22Rv1 (cell line): ENCODE measurements around the gene TRIM15.

Source experiments
- ZFX ChIP-seq: fragments of 450-650 bp; IDR thresholded peaks from 2 replicates; pipeline ENCODE4 v1.6.1; 2017; ENCODE audit warnings: antibody characterized with exemption, borderline replicate concordance
- TF ChIP-seq, protein P1 (sequence below): fragments of 450-650 bp; IDR thresholded peaks from 2 replicates; pipeline ENCODE4 v1.5.1; 2017; ENCODE audit warnings: mild to moderate bottlenecking

DNA sequence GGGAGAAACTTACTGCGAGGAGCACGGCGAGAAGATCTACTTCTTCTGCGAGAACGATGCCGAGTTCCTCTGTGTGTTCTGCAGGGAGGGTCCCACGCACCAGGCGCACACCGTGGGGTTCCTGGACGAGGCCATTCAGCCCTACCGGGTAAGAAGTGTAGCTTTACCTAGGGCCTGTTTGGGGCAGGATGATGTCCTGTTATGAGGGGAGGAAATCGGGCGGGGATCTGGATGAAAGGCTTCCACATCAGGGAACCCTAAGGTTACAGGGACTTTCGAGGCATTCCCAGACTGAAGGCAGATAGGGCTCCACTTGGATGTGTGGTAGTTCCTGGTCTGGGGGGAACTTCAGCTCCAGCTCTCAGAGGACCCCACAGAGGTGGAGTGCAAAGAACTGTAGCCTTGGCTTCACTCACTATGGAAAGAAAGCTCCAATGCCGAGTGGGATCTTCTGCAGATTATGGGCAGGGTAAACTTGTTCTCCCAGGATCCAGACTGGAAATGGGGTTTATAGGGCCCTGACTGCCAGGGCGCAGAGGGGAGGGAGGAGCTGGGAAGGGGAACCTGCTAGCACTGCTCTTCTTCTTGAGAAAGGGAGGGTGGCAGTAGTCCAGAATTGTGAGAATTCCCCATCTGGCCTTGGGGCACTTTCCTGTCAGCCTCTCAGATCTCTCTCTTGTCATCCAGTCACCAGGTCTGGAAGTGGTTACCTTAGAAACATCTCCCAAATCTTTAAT is 740 bp downstream of the TRIM15 start:
- TF ChIP-seq, protein P1, sequence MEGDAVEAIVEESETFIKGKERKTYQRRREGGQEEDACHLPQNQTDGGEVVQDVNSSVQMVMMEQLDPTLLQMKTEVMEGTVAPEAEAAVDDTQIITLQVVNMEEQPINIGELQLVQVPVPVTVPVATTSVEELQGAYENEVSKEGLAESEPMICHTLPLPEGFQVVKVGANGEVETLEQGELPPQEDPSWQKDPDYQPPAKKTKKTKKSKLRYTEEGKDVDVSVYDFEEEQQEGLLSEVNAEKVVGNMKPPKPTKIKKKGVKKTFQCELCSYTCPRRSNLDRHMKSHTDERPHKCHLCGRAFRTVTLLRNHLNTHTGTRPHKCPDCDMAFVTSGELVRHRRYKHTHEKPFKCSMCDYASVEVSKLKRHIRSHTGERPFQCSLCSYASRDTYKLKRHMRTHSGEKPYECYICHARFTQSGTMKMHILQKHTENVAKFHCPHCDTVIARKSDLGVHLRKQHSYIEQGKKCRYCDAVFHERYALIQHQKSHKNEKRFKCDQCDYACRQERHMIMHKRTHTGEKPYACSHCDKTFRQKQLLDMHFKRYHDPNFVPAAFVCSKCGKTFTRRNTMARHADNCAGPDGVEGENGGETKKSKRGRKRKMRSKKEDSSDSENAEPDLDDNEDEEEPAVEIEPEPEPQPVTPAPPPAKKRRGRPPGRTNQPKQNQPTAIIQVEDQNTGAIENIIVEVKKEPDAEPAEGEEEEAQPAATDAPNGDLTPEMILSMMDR: no peak
- TF ChIP-seq ZFX: no peak
